Astrocyte (in vitro differentiated cells and primary cell): ENCODE data around the gene FAM107B. TPM values are rescaled to one million over a fixed set of nuclear protein-coding genes. Genes with fewer than 3 reads are reported as not detected.
A peak's percentile ranks its signal among the peaks of the same experiment; 100 is the strongest.

Experiments
- DNase-seq: peaks from one replicate; pipeline ENCODE4 v3.0.0-alpha.2; 2010; ENCODE audit warnings: low read depth
- FAIRE-seq: peaks from 2 replicates; lab custom pipeline; 2011; peaks lifted over from hg19 to GRCh38; lab: Jason Lieb, UNC
- H2AFZ ChIP-seq: 2 replicates; pipeline ENCODE4 v1.6.0; 2012; ENCODE audit warnings: low read depth, low read length, inconsistent platforms
- H3K27ac ChIP-seq: 2 replicates; pipeline ENCODE4 v1.5.1; 2011; ENCODE audit warnings: low read depth, low read length, inconsistent platforms
- H3K27me3 ChIP-seq: 2 replicates; pipeline ENCODE4 v1.6.0; 2011; ENCODE audit warnings: low read length, inconsistent platforms; ENCODE audit not compliant: insufficient read depth
- H3K36me3 ChIP-seq: 2 replicates; pipeline ENCODE4 v1.5.1; 2011; ENCODE audit warnings: low read length, inconsistent platforms; ENCODE audit not compliant: insufficient read depth
- H3K4me1 ChIP-seq: 2 replicates; pipeline ENCODE4 v1.5.1; 2011; ENCODE audit warnings: low read length, inconsistent platforms; ENCODE audit not compliant: insufficient read depth
- H3K4me2 ChIP-seq: 2 replicates; pipeline ENCODE4 v1.6.0; 2012; ENCODE audit warnings: low read length, inconsistent platforms
- H3K4me3 ChIP-seq: 2 replicates; pipeline ENCODE4 v1.5.1; 2011; ENCODE audit warnings: low read depth, mild to moderate bottlenecking, low read length, inconsistent platforms; ENCODE audit not compliant: insufficient read depth
- H3K79me2 ChIP-seq: 2 replicates; pipeline ENCODE4 v1.6.0; 2012; ENCODE audit warnings: mild to moderate bottlenecking, low read length, inconsistent platforms; ENCODE audit not compliant: insufficient read depth
- H3K9ac ChIP-seq: 2 replicates; pipeline ENCODE4 v1.6.0; 2012; ENCODE audit warnings: mild to moderate bottlenecking, low read length, inconsistent platforms
- H3K9me3 ChIP-seq: 2 replicates; pipeline ENCODE4 v1.5.1; 2012; ENCODE audit warnings: low read depth, mild to moderate bottlenecking, low read length, inconsistent platforms; ENCODE audit not compliant: insufficient read depth
- H4K20me1 ChIP-seq: 2 replicates; pipeline ENCODE4 v1.6.0; 2012; ENCODE audit warnings: low read length, inconsistent platforms; ENCODE audit not compliant: insufficient read depth
- H3K27ac Mint-ChIP-seq: one replicate; pipeline ENCODE4 v1.8.0; 2021; ENCODE audit warnings: mild to moderate bottlenecking, mixed read lengths; ENCODE audit not compliant: unreplicated experiment
- H3K27me3 Mint-ChIP-seq: one replicate; pipeline ENCODE4 v1.8.0; 2021; ENCODE audit warnings: low read depth, mixed read lengths; ENCODE audit not compliant: unreplicated experiment
- H3K36me3 Mint-ChIP-seq: one replicate; pipeline ENCODE4 v1.8.0; 2021; ENCODE audit warnings: low read depth, mixed read lengths; ENCODE audit not compliant: unreplicated experiment
- H3K4me1 Mint-ChIP-seq: one replicate; pipeline ENCODE4 v1.8.0; 2021; ENCODE audit warnings: low read depth, mixed read lengths; ENCODE audit not compliant: unreplicated experiment
- H3K4me3 Mint-ChIP-seq: one replicate; pipeline ENCODE4 v1.8.0; 2021; ENCODE audit warnings: mild to moderate bottlenecking, moderate library complexity, mixed read lengths; ENCODE audit not compliant: unreplicated experiment
- H3K9me3 Mint-ChIP-seq: one replicate; pipeline ENCODE4 v1.8.0; 2021; ENCODE audit warnings: mild to moderate bottlenecking, mixed read lengths; ENCODE audit not compliant: unreplicated experiment
- CTCF ChIP-seq: IDR thresholded peaks from 2 replicates; pipeline ENCODE4 v1.5.1; 2011; ENCODE audit warnings: low read depth, mild to moderate bottlenecking, inconsistent platforms, low read length, moderate library complexity; ENCODE audit not compliant: insufficient read depth
- EZH2 ChIP-seq: IDR thresholded peaks from 2 replicates; pipeline ENCODE4 v1.6.1; 2012; ENCODE audit warnings: mild to moderate bottlenecking, low read length, inconsistent platforms; ENCODE audit not compliant: insufficient read depth
- total RNA-seq: library from RNA; stranded (reverse); gene quantifications from 2 replicates; pipeline ENCODE4 v1.2.1, GENCODE V29; 2021

The FAM107B gene
- total RNA-seq, 1 donor from 2014 or later, result 36.0 TPM

GRCh38 chr10:14736600-14737081 is 38.1 kb downstream of the FAM107B start:
- peak overlapping the region; percentile 65 for H3K4me3 Mint-ChIP-seq
- no peaks in the 10 kb centered on the region for H3K27me3 Mint-ChIP-seq
- H3K27ac ChIP-seq, result peak overlapping the region; percentile 49
- peak; percentile 5 for FAIRE-seq
- no peaks in the 10 kb centered on the region for H3K9me3 ChIP-seq
- no peaks in the 10 kb centered on the region for H4K20me1 ChIP-seq
- no peaks in the 10 kb centered on the region for H3K36me3 ChIP-seq
- peak overlapping the region; percentile 99 for H3K27ac Mint-ChIP-seq
- no peaks in the 10 kb centered on the region for H3K79me2 ChIP-seq
- no peaks in the 10 kb centered on the region for H3K9me3 Mint-ChIP-seq
- DNase-seq, result peak; percentile 84
- peaks cover 6% of the 10 kb centered on the region for H3K4me1 ChIP-seq
- TF ChIP-seq CTCF (no peak), EZH2 (no peak)
- H3K4me2 ChIP-seq, result peak overlapping the region; percentile 67
- peaks cover 31% of the 10 kb centered on the region for H3K4me1 Mint-ChIP-seq
- no peaks in the 10 kb centered on the region for H3K36me3 Mint-ChIP-seq
- peak overlapping the region; percentile 42 for H2AFZ ChIP-seq
- H3K9ac ChIP-seq, result peak overlapping the region; percentile 67
- no peak overlapping the region for H3K4me3 ChIP-seq
- no peaks in the 10 kb centered on the region for H3K27me3 ChIP-seq

- no peaks in the 10 kb centered on the region for H3K27me3 ChIP-seq
- Mint-ChIP-seq H3K27ac (peak overlapping the region; percentile 99), H3K36me3 (no peaks in the 10 kb centered on the region), H3K4me3 (no peak overlapping the region), H3K9me3 (no peaks in the 10 kb centered on the region), H3K27me3 (no peaks in the 10 kb centered on the region), H3K4me1 (peaks cover 28% of the 10 kb centered on the region)
- no peaks in the 10 kb centered on the region for H3K79me2 ChIP-seq
- no peak for DNase-seq
- H3K4me3 ChIP-seq, result no peak overlapping the region
- no peaks in the 10 kb centered on the region for H3K36me3 ChIP-seq
- FAIRE-seq, result no peak
- TF ChIP-seq EZH2, result no peak
- TF ChIP-seq CTCF, result no peak
- no peaks in the 10 kb centered on the region for H4K20me1 ChIP-seq
- H2AFZ ChIP-seq, result no peak overlapping the region
- H3K9me3 ChIP-seq, result no peaks in the 10 kb centered on the region
- no peak overlapping the region for H3K9ac ChIP-seq
- H3K4me1 ChIP-seq, result peaks cover 6% of the 10 kb centered on the region
- H3K4me2 ChIP-seq, result no peak overlapping the region
- no peak overlapping the region for H3K27ac ChIP-seq
Measured at GRCh38 chr10:14736043-14736442, 38.7 kb downstream of the FAM107B start.

- Histone ChIP-seq H3K36me3 (no peaks in the 10 kb centered on the region), H3K27ac (no peak overlapping the region), H3K9me3 (no peaks in the 10 kb centered on the region), H3K4me1 (peaks cover 2% of the 10 kb centered on the region), H3K4me3 (no peak overlapping the region), H4K20me1 (no peaks in the 10 kb centered on the region), H3K9ac (no peak overlapping the region), H3K79me2 (no peaks in the 10 kb centered on the region), H2AFZ (no peak overlapping the region), H3K27me3 (no peaks in the 10 kb centered on the region), H3K4me2 (no peak overlapping the region)
- peaks cover 2% of the 10 kb centered on the region for H3K27me3 Mint-ChIP-seq
- no peak overlapping the region for H3K4me3 Mint-ChIP-seq
- no peaks in the 10 kb centered on the region for H3K36me3 Mint-ChIP-seq
- no peak overlapping the region for H3K27ac Mint-ChIP-seq
- no peak for DNase-seq
- no peak for FAIRE-seq
- H3K9me3 Mint-ChIP-seq, result peaks cover 9% of the 10 kb centered on the region
- TF ChIP-seq EZH2 (no peak), CTCF (no peak)
- H3K4me1 Mint-ChIP-seq, result peaks cover 13% of the 10 kb centered on the region
Measured at GRCh38 chr10:14731875-14732512, 42.7 kb downstream of the FAM107B start.
